ACC112 (cell line): ENCODE measurements around the gene RB1.
"Not testable (repeated sequence)": the region's sequence is repeated elsewhere in the genome, so short reads cannot be mapped to it uniquely, and the experiment has no call there.

Experiments
- H2AFZ ChIP-seq: fragments of 200-600 bp; sonication (generic); one replicate; pipeline ENCODE4 v1.6.0; 2017; ENCODE audit warnings: antibody characterized with exemption, low read length; ENCODE audit not compliant: unreplicated experiment
- H3K27ac ChIP-seq: fragments of 200-600 bp; sonication (generic); 2 replicates; pipeline ENCODE4 v1.5.1; 2014; ENCODE audit warnings: low read depth, mild to moderate bottlenecking, antibody characterized with exemption, low read length, moderate library complexity
- H3K27me3 ChIP-seq: fragments of 200-600 bp; sonication (generic); 2 replicates; pipeline ENCODE4 v1.6.1; 2014; ENCODE audit warnings: mild to moderate bottlenecking, antibody characterized with exemption, low read length, moderate library complexity, mixed read lengths; ENCODE audit not compliant: insufficient read depth
- H3K36me3 ChIP-seq: fragments of 200-600 bp; sonication (generic); 2 replicates; pipeline ENCODE4 v1.6.1; 2016; ENCODE audit warnings: mild to moderate bottlenecking, antibody characterized with exemption, low read length, moderate library complexity, mixed read lengths; ENCODE audit not compliant: insufficient read depth
- H3K4me1 ChIP-seq: fragments of 200-600 bp; sonication (generic); one replicate; pipeline ENCODE4 v1.6.1; 2016; ENCODE audit warnings: low read length, mixed read lengths; ENCODE audit not compliant: insufficient read depth, unreplicated experiment, control insufficient read depth
- H3K4me3 ChIP-seq: fragments of 200-600 bp; sonication (generic); 2 replicates; pipeline ENCODE4 v1.5.1; 2014; ENCODE audit warnings: mild to moderate bottlenecking, low read depth, low read length
- H3K79me2 ChIP-seq: fragments of 200-600 bp; sonication (generic); one replicate; pipeline ENCODE4 v1.6.0; 2016; ENCODE audit warnings: low read length; ENCODE audit not compliant: control insufficient read depth, unreplicated experiment, insufficient read depth

The RB1 gene

GRCh38 chr13:48448285-48448958, 144.9 kb downstream of the RB1 start:
- Histone ChIP-seq H3K27ac (peak overlapping the region; percentile 68), H3K27me3 (no peaks in the 10 kb centered on the region), H2AFZ (no peak overlapping the region), H3K4me3 (peak overlapping the region; percentile 47), H3K36me3 (peaks cover 14% of the 10 kb centered on the region), H3K4me1 (peaks cover 32% of the 10 kb centered on the region), H3K79me2 (peaks cover 15% of the 10 kb centered on the region)

- H3K27me3 ChIP-seq, result no peaks in the 10 kb centered on the region
- peaks cover 19% of the 10 kb centered on the region for H3K36me3 ChIP-seq
- peak overlapping the region; percentile 68 for H3K27ac ChIP-seq
- peak overlapping the region; percentile 47 for H3K4me3 ChIP-seq
- no peak overlapping the region for H2AFZ ChIP-seq
- peaks cover 15% of the 10 kb centered on the region for H3K79me2 ChIP-seq
- peaks cover 32% of the 10 kb centered on the region for H3K4me1 ChIP-seq
These were observed 145.5 kb downstream of the RB1 start for GRCh38 chr13:48448959-48449614.

GRCh38 chr13:48449656-48450055, 146.1 kb downstream of the RB1 start:
- peak overlapping the region; percentile 44 for H3K4me3 ChIP-seq
- no peak overlapping the region for H2AFZ ChIP-seq
- peaks cover 32% of the 10 kb centered on the region for H3K4me1 ChIP-seq
- no peaks in the 10 kb centered on the region for H3K27me3 ChIP-seq
- H3K27ac ChIP-seq, result peak overlapping the region; percentile 68
- peaks cover 15% of the 10 kb centered on the region for H3K79me2 ChIP-seq
- H3K36me3 ChIP-seq, result peaks cover 24% of the 10 kb centered on the region

GRCh38 chr13:48451196-48451595, 147.6 kb downstream of the RB1 start:
- Histone ChIP-seq H3K79me2 (peaks cover 15% of the 10 kb centered on the region), H3K36me3 (peaks cover 33% of the 10 kb centered on the region), H3K4me1 (peaks cover 29% of the 10 kb centered on the region)
- H3K4me3 ChIP-seq, H3K27ac ChIP-seq, H3K27me3 ChIP-seq, H2AFZ ChIP-seq: not testable (repeated sequence)

DNA sequence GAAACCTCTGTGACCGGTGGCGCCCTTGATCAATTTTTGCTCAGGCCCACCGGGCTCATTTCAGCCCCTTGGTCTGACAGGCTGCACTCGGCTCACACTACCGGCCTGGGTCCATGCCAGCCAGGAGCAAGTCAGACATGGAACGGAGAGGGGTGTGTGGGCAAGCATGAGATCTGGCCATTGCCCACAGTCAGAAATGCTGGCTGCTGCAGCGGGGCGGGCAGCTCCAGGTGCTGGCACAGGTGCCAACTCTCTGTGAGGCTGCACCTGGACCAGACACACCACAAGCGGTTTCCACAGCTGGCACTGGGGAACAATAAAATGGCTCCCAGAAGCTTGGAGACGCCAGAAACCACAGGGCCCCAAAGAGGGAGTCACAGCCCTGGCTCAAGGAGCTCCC, 153.0 kb downstream of the RB1 start:
- no peak overlapping the region for H3K27ac ChIP-seq
- no peaks in the 10 kb centered on the region for H3K4me1 ChIP-seq
- H3K4me3 ChIP-seq, result no peak overlapping the region
- peaks cover 6% of the 10 kb centered on the region for H3K79me2 ChIP-seq
- H3K36me3 ChIP-seq, result peaks cover 45% of the 10 kb centered on the region
- H2AFZ ChIP-seq, result no peak overlapping the region
- no peaks in the 10 kb centered on the region for H3K27me3 ChIP-seq

GRCh38 chr13:48457578-48458242, 154.2 kb downstream of the RB1 start:
- H3K36me3 ChIP-seq, result peaks cover 42% of the 10 kb centered on the region

DNA sequence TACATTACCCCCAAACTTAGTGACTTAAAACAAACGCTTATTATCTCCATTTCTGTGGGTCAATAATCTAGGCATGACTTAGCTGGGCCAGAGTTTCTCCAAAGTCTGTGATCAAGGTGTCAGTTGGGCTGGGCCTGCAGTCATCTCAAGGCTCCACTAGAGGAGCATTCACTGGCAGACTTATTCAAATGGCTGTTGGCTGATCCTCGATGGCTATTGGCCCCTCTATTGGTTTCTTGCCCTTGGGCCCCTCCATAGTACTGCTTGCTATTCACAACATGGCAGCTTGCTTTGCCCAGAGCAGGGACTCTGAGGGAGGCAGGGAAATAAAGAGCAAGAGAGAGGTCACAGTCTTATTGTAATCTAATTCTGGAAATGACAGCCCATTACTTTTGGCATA, 171.7 kb downstream of the RB1 start:
- no peaks in the 10 kb centered on the region for H3K4me1 ChIP-seq
- H3K79me2 ChIP-seq, result no peaks in the 10 kb centered on the region
- H3K27ac ChIP-seq, result no peak overlapping the region
- no peaks in the 10 kb centered on the region for H3K27me3 ChIP-seq
- no peak overlapping the region for H3K4me3 ChIP-seq
- H2AFZ ChIP-seq, result no peak overlapping the region
- H3K36me3 ChIP-seq, result peaks cover 5% of the 10 kb centered on the region

More at GRCh38 chr13:48457578-48458242, 154.2 kb downstream of the RB1 start:
- H3K79me2 ChIP-seq, result peaks cover 2% of the 10 kb centered on the region
- no peak overlapping the region for H3K4me3 ChIP-seq
- no peaks in the 10 kb centered on the region for H3K27me3 ChIP-seq
- no peaks in the 10 kb centered on the region for H3K4me1 ChIP-seq
- H3K27ac ChIP-seq, result no peak overlapping the region
- H2AFZ ChIP-seq, result no peak overlapping the region

DNA sequence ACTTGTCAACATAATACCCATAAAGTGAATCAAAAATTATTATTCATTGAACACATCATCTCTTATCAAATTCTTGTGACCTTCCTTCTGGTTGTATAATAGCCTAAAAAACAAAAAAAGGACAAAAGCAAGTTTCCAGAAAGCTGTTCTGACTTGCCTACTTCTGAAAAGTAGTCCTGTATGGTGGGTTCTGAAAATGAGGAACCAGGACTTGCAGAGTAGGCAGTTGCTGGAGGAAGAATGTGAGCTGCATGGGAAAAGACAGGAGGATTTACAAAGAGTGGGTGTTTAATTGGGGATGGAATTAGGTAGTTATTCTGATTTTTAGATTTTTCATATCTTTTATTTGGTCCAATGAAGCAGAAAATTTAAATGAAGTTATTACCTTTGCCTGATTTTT, 172.7 kb downstream of the RB1 start:
- Histone ChIP-seq H3K27ac (no peak overlapping the region), H3K27me3 (no peaks in the 10 kb centered on the region)

GRCh38 chr13:48476686-48477085, 173.1 kb downstream of the RB1 start:
- no peaks in the 10 kb centered on the region for H3K79me2 ChIP-seq
- no peak overlapping the region for H2AFZ ChIP-seq
- H3K36me3 ChIP-seq, result peaks cover 5% of the 10 kb centered on the region
- no peak overlapping the region for H3K27ac ChIP-seq
- no peaks in the 10 kb centered on the region for H3K27me3 ChIP-seq
- no peak overlapping the region for H3K4me3 ChIP-seq
- H3K4me1 ChIP-seq, result no peaks in the 10 kb centered on the region

More for the DNA sequence above, 172.7 kb downstream of the RB1 start:
- Histone ChIP-seq H3K79me2 (no peaks in the 10 kb centered on the region), H2AFZ (no peak overlapping the region), H3K36me3 (peaks cover 5% of the 10 kb centered on the region), H3K4me1 (no peaks in the 10 kb centered on the region), H3K4me3 (no peak overlapping the region)

- Histone ChIP-seq H3K36me3 (peaks cover 5% of the 10 kb centered on the region), H3K4me1 (no peaks in the 10 kb centered on the region), H2AFZ (no peak overlapping the region), H3K4me3 (no peak overlapping the region), H3K79me2 (no peaks in the 10 kb centered on the region), H3K27me3 (no peaks in the 10 kb centered on the region), H3K27ac (no peak overlapping the region)
These were observed 173.8 kb downstream of the RB1 start for GRCh38 chr13:48477191-48477855.
